Measurements from ENCODE around the gene NOD2. TPM values are rescaled to one million over a fixed set of nuclear protein-coding genes. Genes with fewer than 3 reads are reported as not detected.

Gene NOD2
- total RNA-seq, 4 donors from 2014 or later = 0.41 to 2.6 (median 2.2) TPM; not detected in 1

- intact Hi-C loops (cut with DNase I; ENCODE audit: low total_unique reads) (no loop called here), in situ Hi-C loops (cut with MboI; ENCODE audit: low pct_ligation_motif_present in 1 of 4, low pct_unique_long_range_greater_than_20kb in 1 of 4, low sequenced_read_pairs in 3 of 4) (no loop called here)
- H3K4me1 ChIP-seq = no peaks in the 10 kb centered on the region
- H3K4me3 ChIP-seq = no peak overlapping the region
- TF ChIP-seq EP300 (IDR thresholded peaks at IDR 0.05; ENCODE audit: low read depth) (no peak), POLR2AphosphoS5 (IDR thresholded peaks at IDR 0.05) (no peak), POLR2A (IDR thresholded peaks at IDR 0.05) (no peak), CTCF (IDR thresholded peaks at IDR 0.05) (no peak)
- no peaks in the 10 kb centered on the region for H3K9me3 ChIP-seq
- H3K27me3 ChIP-seq = no peaks in the 10 kb centered on the region
- no peak overlapping the region for H3K27ac ChIP-seq
- DNase-seq = no peak
- no peaks in the 10 kb centered on the region for H3K36me3 ChIP-seq
- 96% methylated on average over 21 of the region's 21 CpGs; no CpG with 5 or more reads in 1 of the 2 donors for WGBS, 2 donors (ENCODE audit: low coverage in 1 of 2)
These were observed 17.6 kb downstream of the NOD2 start for GRCh38 chr16:50711040-50711439.

DNA sequence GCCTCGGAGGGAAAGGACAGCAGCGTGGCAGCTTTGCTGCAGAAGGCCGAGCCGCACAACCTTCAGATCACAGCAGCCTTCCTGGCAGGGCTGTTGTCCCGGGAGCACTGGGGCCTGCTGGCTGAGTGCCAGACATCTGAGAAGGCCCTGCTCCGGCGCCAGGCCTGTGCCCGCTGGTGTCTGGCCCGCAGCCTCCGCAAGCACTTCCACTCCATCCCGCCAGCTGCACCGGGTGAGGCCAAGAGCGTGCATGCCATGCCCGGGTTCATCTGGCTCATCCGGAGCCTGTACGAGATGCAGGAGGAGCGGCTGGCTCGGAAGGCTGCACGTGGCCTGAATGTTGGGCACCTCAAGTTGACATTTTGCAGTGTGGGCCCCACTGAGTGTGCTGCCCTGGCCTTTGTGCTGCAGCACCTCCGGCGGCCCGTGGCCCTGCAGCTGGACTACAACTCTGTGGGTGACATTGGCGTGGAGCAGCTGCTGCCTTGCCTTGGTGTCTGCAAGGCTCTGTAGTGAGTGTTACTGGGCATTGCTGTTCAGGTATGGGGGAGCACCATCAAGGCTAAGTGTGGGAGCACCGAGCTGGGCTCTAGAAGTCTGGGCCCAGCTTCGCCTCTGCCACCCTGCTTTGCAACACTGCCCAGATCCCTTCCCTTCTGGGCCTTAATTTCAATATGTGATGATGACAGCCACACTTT is 18.6 kb downstream of the NOD2 start:
- TF ChIP-seq POLR2A (IDR thresholded peaks at IDR 0.05) (no peak), EP300 (IDR thresholded peaks at IDR 0.05; ENCODE audit: low read depth) (no peak), POLR2AphosphoS5 (IDR thresholded peaks at IDR 0.05) (no peak), CTCF (IDR thresholded peaks at IDR 0.05) (no peak)
- H3K36me3 ChIP-seq = no peaks in the 10 kb centered on the region
- intact Hi-C loops (cut with DNase I; ENCODE audit: low total_unique reads) = no loop called here

GRCh38 chr16:50712560-50712898 is 19.1 kb downstream of the NOD2 start:
- DNase-seq = no peak
- H3K27ac ChIP-seq = no peak overlapping the region
- intact Hi-C loops (cut with DNase I; ENCODE audit: low total_unique reads) = no loop called here

More for the DNA sequence above, 18.6 kb downstream of the NOD2 start:
- H3K4me3 ChIP-seq = no peak overlapping the region
- no peaks in the 10 kb centered on the region for H3K27me3 ChIP-seq
- in situ Hi-C loops (cut with MboI; ENCODE audit: low pct_ligation_motif_present in 1 of 4, low pct_unique_long_range_greater_than_20kb in 1 of 4, low sequenced_read_pairs in 3 of 4) = no loop called here
- H3K9me3 ChIP-seq = no peaks in the 10 kb centered on the region
- no peak overlapping the region for H3K27ac ChIP-seq
- DNase-seq = no peak
- H3K4me1 ChIP-seq = no peaks in the 10 kb centered on the region
- 90% methylated on average over 23 of the region's 25 CpGs; no CpG with 5 or more reads in 1 of the 2 donors for WGBS, 2 donors (ENCODE audit: low coverage in 1 of 2)

GRCh38 chr16:50712956-50713355 is 19.6 kb downstream of the NOD2 start:
- intact Hi-C loops (cut with DNase I; ENCODE audit: low total_unique reads) = no loop called here
- H3K4me1 ChIP-seq = no peaks in the 10 kb centered on the region
- WGBS, 2 donors (ENCODE audit: low coverage in 1 of 2) = 80 to 83% methylated on average over 1 to 4 of the region's 4 CpGs
- in situ Hi-C loops (cut with MboI; ENCODE audit: low pct_ligation_motif_present in 1 of 4, low pct_unique_long_range_greater_than_20kb in 1 of 4, low sequenced_read_pairs in 3 of 4) = no loop called here
- H3K36me3 ChIP-seq = no peaks in the 10 kb centered on the region
- H3K27me3 ChIP-seq = no peaks in the 10 kb centered on the region
- H3K27ac ChIP-seq = no peak overlapping the region
- no peak for DNase-seq
- no peak overlapping the region for H3K4me3 ChIP-seq
- TF ChIP-seq EP300 (IDR thresholded peaks at IDR 0.05; ENCODE audit: low read depth) = no peak
- no peak for TF ChIP-seq POLR2A (IDR thresholded peaks at IDR 0.05)
- no peak for TF ChIP-seq POLR2AphosphoS5 (IDR thresholded peaks at IDR 0.05)
- TF ChIP-seq CTCF (IDR thresholded peaks at IDR 0.05) = no peak
- no peaks in the 10 kb centered on the region for H3K9me3 ChIP-seq

More at GRCh38 chr16:50712560-50712898, 19.1 kb downstream of the NOD2 start:
- no peaks in the 10 kb centered on the region for H3K4me1 ChIP-seq
- no peak overlapping the region for H3K4me3 ChIP-seq
- WGBS, 2 donors (ENCODE audit: low coverage in 1 of 2) = 83 to 91% methylated on average over 2 to 3 of the region's 3 CpGs
- TF ChIP-seq POLR2A (IDR thresholded peaks at IDR 0.05) = no peak
- TF ChIP-seq EP300 (IDR thresholded peaks at IDR 0.05; ENCODE audit: low read depth) = no peak
- no peak for TF ChIP-seq POLR2AphosphoS5 (IDR thresholded peaks at IDR 0.05)
- no peak for TF ChIP-seq CTCF (IDR thresholded peaks at IDR 0.05)
- no peaks in the 10 kb centered on the region for H3K27me3 ChIP-seq
- H3K9me3 ChIP-seq = no peaks in the 10 kb centered on the region
- in situ Hi-C loops (cut with MboI; ENCODE audit: low pct_ligation_motif_present in 1 of 4, low pct_unique_long_range_greater_than_20kb in 1 of 4, low sequenced_read_pairs in 3 of 4) = no loop called here
- H3K36me3 ChIP-seq = no peaks in the 10 kb centered on the region

Measured in transverse colon (tissue), 4 donors.